AG08395 (cell line): ENCODE results near the gene TXK.

ENCODE experiments used
- DNase-seq: peaks from one replicate; pipeline ENCODE4 v3.0.0; 2012; ENCODE audit warnings: mixed read lengths, low spot score

The TXK gene

GRCh38 chr4:48018112-48018511, 115.9 kb downstream of the TXK start:
- DNase-seq, result no peak

- peak; percentile 35 for DNase-seq
Observed at GRCh38 chr4:48017108-48017571, 116.9 kb downstream of the TXK start.
